SK-N-SH (cell line): Measurements from ENCODE around the gene DENND2C. TPM values are rescaled to one million over a fixed set of nuclear protein-coding genes. Genes with fewer than 3 reads are reported as not detected.

Source experiments
- CTCF ChIA-PET: fragments of 300-600, 350-600 bp; formaldehyde crosslinking; extraction: SDS; loops from one replicate; lab custom pipeline; 2021; lab: Yijun Ruan, JAX
- POLR2A ChIA-PET: fragments of 350-600 bp; sonication (Branson Sonifier 250); formaldehyde crosslinking; extraction: SDS; loops from one replicate; lab custom pipeline; 2020; ENCODE audit warnings: antibody characterized with exemption, inconsistent platforms; lab: Yijun Ruan, JAX
- DNase-seq: peaks from one replicate; pipeline ENCODE4 v3.0.0; 2012
- H2AFZ ChIP-seq: fragments of 200-600 bp; sonication (generic); 2 replicates; pipeline ENCODE4 v1.8.1; 2016; ENCODE audit warnings: antibody characterized with exemption, mild to moderate bottlenecking, low read depth
- H3F3A ChIP-seq: fragments of 200-600 bp; sonication (generic); replicated peaks from 2 replicates; pipeline ENCODE3; 2016; ENCODE audit warnings: antibody characterized with exemption, mild to moderate bottlenecking; ENCODE audit not compliant: insufficient read depth
- H3K27ac ChIP-seq, 2 experiments: fragments of 200-500 bp in 1 of 2; fragments of 200-600 bp in 1 of 2; sonication (Bioruptor generic) in 1 of 2; sonication (generic), shearing (Covaris generic) in 1 of 2; 2 replicates each; pipeline versions ENCODE4 v1.5.1 to v1.6.1; 2014 to 2016; ENCODE audit warnings: low read depth in 2 of 2, inconsistent platforms in 1 of 2, low read length in 1 of 2, mild to moderate bottlenecking in 1 of 2, mixed read lengths in 1 of 2
- H3K27me3 ChIP-seq: fragments of 200-600 bp; sonication (generic), shearing (Covaris generic); 2 replicates; pipeline ENCODE4 v1.6.1; 2016; ENCODE audit warnings: mixed run types; ENCODE audit not compliant: insufficient read depth
- H3K36me3 ChIP-seq, 2 experiments: fragments of 200-500 bp in 1 of 2; fragments of 200-600 bp in 1 of 2; sonication (Bioruptor generic) in 1 of 2; sonication (generic) in 1 of 2; replicated peaks in 1 of 2; 2 replicates each; pipeline versions ENCODE3 to v1.5.1; 2014 to 2016; ENCODE audit warnings: low read length in 1 of 2, mild to moderate bottlenecking in 1 of 2; ENCODE audit not compliant: insufficient read depth in 2 of 2, control insufficient read depth in 1 of 2
- H3K4me1 ChIP-seq, 2 experiments: fragments of 200-500 bp in 1 of 2; fragments of 200-600 bp in 1 of 2; sonication (Bioruptor generic) in 1 of 2; sonication (generic), shearing (Covaris generic) in 1 of 2; 2 replicates each; pipeline versions ENCODE4 v1.5.1 to v1.6.1; 2014 to 2016; ENCODE audit warnings: low read depth in 1 of 2, low read length in 1 of 2, mixed run types in 1 of 2; ENCODE audit not compliant: insufficient read depth in 2 of 2, control insufficient read depth in 1 of 2
- H3K4me2 ChIP-seq: fragments of 200-600 bp; sonication (generic), shearing (Covaris generic); 2 replicates; pipeline ENCODE4 v1.6.1; 2017; ENCODE audit warnings: mixed run types
- H3K4me3 ChIP-seq, 2 experiments: fragments of 200-500 bp in 1 of 2; fragments of 200-600 bp in 1 of 2; sonication (Bioruptor generic) in 1 of 2; sonication (generic), shearing (Covaris generic) in 1 of 2; 2 replicates each; pipeline versions ENCODE4 v1.5.1 to v1.8.1; 2014 to 2016; ENCODE audit warnings: low read depth in 2 of 2, inconsistent platforms in 1 of 2, low read length in 1 of 2, mild to moderate bottlenecking in 1 of 2, mixed read lengths in 1 of 2, moderate library complexity in 1 of 2
- H3K79me2 ChIP-seq: fragments of 200-600 bp; sonication (generic); 2 replicates; pipeline ENCODE4 v1.8.1; 2017; ENCODE audit warnings: mild to moderate bottlenecking; ENCODE audit not compliant: insufficient read depth
- H3K9ac ChIP-seq: fragments of 200-600 bp; sonication (generic); 2 replicates; pipeline ENCODE4 v1.6.1; 2017; ENCODE audit warnings: mixed run types
- H3K9me2 ChIP-seq: fragments of 200-600 bp; sonication (generic); 2 replicates; pipeline ENCODE4 v1.6.1; 2017; ENCODE audit warnings: mixed run types
- H3K9me3 ChIP-seq: fragments of 200-600 bp; sonication (generic); 2 replicates; pipeline ENCODE4 v1.6.1; 2017; ENCODE audit warnings: mixed run types, mild to moderate bottlenecking, moderate library complexity
- H4K20me1 ChIP-seq: fragments of 200-600 bp; sonication (generic); 2 replicates; pipeline ENCODE4 v1.6.1; 2017; ENCODE audit warnings: mild to moderate bottlenecking, mixed run types; ENCODE audit not compliant: insufficient read depth
- CHD2 ChIP-seq: fragments of 150-350 bp; IDR thresholded peaks from 2 replicates; pipeline ENCODE4 v1.6.1; 2018; ENCODE audit warnings: low read length; ENCODE audit not compliant: partially characterized antibody
- CTCF ChIP-seq: fragments of 200-600 bp; sonication (generic); IDR thresholded peaks from 2 replicates; pipeline ENCODE4 v1.6.1; 2017; ENCODE audit warnings: antibody characterized with exemption, mild to moderate bottlenecking, moderate library complexity
- EP300 ChIP-seq, 2 experiments: IDR thresholded peaks; 2 replicates each; pipeline versions ENCODE4 v1.4.0 to v1.6.1; 2012; ENCODE audit warnings: borderline replicate concordance in 1 of 2, low read depth in 1 of 2, low read length in 1 of 2
- IRF3 ChIP-seq: fragments of 150-350 bp; IDR thresholded peaks from 2 replicates; pipeline ENCODE4 v1.6.1; 2016; ENCODE audit warnings: mild to moderate bottlenecking, low read depth, low read length
- PBX3 ChIP-seq: IDR thresholded peaks from 2 replicates; pipeline ENCODE4; 2012
- RCOR1 ChIP-seq: fragments of 150-350 bp; IDR thresholded peaks from 2 replicates; pipeline ENCODE4 v1.6.1; 2017; ENCODE audit warnings: antibody characterized with exemption, low read length
- REST ChIP-seq: IDR thresholded peaks from 2 replicates; pipeline ENCODE4 v1.6.1; 2012; ENCODE audit warnings: mild to moderate bottlenecking, low read depth, low read length, moderate library complexity
- SIN3A ChIP-seq: IDR thresholded peaks from 2 replicates; pipeline ENCODE4 v1.6.1; 2012; ENCODE audit warnings: low read depth, mild to moderate bottlenecking, low read length, moderate library complexity, borderline replicate concordance
- TCF12 ChIP-seq: IDR thresholded peaks from 2 replicates; pipeline ENCODE4 v1.4.0; 2012
- TEAD4 ChIP-seq: IDR thresholded peaks from 2 replicates; pipeline ENCODE4 v1.4.0; 2012; ENCODE audit warnings: mild to moderate bottlenecking, borderline replicate concordance; ENCODE audit not compliant: insufficient read depth
- WGBS: methylation state at CpG from one replicate; pipeline ENCODE4 v1.1.6; 2017; ENCODE audit warnings: low lambda C conversion rate; 5-methylcytosine and 5-hydroxymethylcytosine counted together
- polyA plus RNA-seq, 3 experiments: library from polyadenylated mRNA; depleted of rRNA; stranded (reverse); fragments of >200 nt; gene quantifications; 2 replicates each; pipeline ENCODE4 v1.2.3, GENCODE V29; 2012

DENND2C gene
- polyA plus RNA-seq, 1 of the 3 experiments (the other 2 are of a cell fraction): 0.03 TPM

GRCh38 chr1:114561333-114561732 lies 108.5 kb downstream of the DENND2C start:
- TF ChIP-seq REST (no peak), RCOR1 (no peak), TCF12 (no peak), SIN3A (no peak), IRF3 (no peak), TEAD4 (no peak), PBX3 (no peak), CHD2 (no peak), EP300 (IDR thresholded peaks at IDR 0.05; ENCODE audit: borderline replicate concordance in 1 of 2, low read depth in 1 of 2, low read length in 1 of 2) (no peak), CTCF (no peak)
- Histone ChIP-seq H3K9me3 (no peaks in the 10 kb centered on the region), H3K4me1 (no peaks in the 10 kb centered on the region), H3K4me2 (no peak overlapping the region), H4K20me1 (no peaks in the 10 kb centered on the region), H2AFZ (no peak overlapping the region), H3K79me2 (no peaks in the 10 kb centered on the region), H3K4me3 (no peak overlapping the region), H3K27me3 (no peaks in the 10 kb centered on the region), H3K9me2 (no peaks in the 10 kb centered on the region), H3K36me3 (peaks cover 0 to 8% of the 10 kb centered on the region in 2 experiments), H3K27ac (no peak overlapping the region), H3F3A (peaks cover 4% of the 10 kb centered on the region), H3K9ac (no peak overlapping the region)
- no peak for DNase-seq
- POLR2A ChIA-PET: no interaction called here
- CTCF ChIA-PET: interaction anchor here (0.8 to 3.9 kb wide), 2 partner anchors 121 to 215 kb away, joined by 3 to 29 read pairs; no protein-coding TSS in a partner anchor
- WGBS: 71% methylated on average over 1 of the region's 1 CpG
